ENCODE data around the gene PIP5K1C.
A peak's percentile ranks its signal among the peaks of the same experiment; 100 is the strongest.

PIP5K1C gene

DNA sequence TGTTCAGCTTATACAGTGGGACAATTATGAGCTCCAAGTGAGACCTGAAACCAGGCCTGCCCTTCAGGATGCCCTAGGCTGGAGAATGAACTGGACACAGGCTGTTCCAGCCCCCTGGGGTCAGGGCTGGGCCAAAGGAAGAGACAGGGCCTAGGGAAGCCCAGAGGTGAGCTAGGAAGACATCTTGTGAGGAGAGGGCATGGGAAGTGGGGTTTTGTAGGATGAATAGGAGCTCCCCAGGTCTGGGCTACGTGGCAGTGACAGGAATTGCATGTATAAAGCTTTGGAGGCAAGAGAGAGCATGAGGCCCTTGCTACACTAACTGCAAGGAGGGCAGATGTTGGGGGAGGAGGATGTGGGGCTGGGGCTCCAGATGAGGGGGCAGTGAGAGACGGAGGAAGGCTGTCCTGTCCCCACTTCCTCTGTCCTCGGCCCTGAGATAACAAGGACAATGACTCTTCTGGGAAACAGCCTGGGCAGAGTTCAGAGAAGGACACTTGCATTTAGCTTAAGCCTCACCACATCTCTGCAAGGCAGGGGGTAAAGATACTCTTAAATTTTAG is 92.1 kb downstream of the PIP5K1C start:
- no peak for TF ChIP-seq ZFX (IDR thresholded peaks at IDR 0.05; ENCODE audit: borderline replicate concordance)
- TF ChIP-seq, protein P1, sequence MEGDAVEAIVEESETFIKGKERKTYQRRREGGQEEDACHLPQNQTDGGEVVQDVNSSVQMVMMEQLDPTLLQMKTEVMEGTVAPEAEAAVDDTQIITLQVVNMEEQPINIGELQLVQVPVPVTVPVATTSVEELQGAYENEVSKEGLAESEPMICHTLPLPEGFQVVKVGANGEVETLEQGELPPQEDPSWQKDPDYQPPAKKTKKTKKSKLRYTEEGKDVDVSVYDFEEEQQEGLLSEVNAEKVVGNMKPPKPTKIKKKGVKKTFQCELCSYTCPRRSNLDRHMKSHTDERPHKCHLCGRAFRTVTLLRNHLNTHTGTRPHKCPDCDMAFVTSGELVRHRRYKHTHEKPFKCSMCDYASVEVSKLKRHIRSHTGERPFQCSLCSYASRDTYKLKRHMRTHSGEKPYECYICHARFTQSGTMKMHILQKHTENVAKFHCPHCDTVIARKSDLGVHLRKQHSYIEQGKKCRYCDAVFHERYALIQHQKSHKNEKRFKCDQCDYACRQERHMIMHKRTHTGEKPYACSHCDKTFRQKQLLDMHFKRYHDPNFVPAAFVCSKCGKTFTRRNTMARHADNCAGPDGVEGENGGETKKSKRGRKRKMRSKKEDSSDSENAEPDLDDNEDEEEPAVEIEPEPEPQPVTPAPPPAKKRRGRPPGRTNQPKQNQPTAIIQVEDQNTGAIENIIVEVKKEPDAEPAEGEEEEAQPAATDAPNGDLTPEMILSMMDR (IDR thresholded peaks at IDR 0.05) = no peak
- H3K27ac ChIP-seq = peak overlapping the region; percentile 69

DNA sequence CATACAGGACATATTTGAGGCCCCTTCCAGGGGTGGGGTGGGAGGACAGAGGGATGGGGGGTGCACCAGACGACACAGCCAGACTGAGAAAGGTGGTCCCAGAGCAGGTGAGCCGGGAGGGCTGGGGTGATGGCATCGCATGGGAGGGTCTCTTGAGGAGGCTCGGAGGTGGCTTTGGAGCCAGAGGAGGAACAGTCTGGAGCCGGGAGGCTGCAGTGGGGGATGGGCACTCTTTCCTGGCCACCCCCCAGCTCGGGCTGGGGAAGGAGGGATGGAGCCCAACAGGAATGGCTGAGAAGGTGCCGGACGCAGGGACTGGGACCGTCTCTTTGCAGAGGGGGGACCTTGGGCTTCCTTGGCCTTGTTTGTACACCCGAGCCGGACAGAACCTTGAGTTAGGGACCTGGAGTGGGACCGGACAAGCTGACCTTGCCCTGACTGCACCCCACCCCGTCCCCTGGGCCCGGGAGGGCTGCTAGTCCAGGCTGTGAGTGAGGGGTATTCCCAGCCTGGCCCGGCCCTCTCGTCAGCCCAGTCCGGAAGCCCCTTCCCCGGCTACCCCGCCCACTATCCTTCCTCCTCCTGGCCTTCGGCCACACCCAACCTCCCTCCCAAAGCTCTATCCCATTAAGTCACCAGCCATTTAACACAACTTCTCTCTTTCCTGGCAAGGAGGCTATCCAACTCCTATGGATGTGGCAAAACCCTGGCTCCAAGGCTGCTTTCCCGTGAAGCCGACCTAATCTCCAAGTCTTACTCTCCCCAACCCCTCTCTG is 92.8 kb downstream of the PIP5K1C start:
- TF ChIP-seq, protein P1 (IDR thresholded peaks at IDR 0.05) = no peak
- TF ChIP-seq ZFX (IDR thresholded peaks at IDR 0.05; ENCODE audit: borderline replicate concordance) = no peak
- H3K27ac ChIP-seq = peak overlapping the region; percentile 69

DNA sequence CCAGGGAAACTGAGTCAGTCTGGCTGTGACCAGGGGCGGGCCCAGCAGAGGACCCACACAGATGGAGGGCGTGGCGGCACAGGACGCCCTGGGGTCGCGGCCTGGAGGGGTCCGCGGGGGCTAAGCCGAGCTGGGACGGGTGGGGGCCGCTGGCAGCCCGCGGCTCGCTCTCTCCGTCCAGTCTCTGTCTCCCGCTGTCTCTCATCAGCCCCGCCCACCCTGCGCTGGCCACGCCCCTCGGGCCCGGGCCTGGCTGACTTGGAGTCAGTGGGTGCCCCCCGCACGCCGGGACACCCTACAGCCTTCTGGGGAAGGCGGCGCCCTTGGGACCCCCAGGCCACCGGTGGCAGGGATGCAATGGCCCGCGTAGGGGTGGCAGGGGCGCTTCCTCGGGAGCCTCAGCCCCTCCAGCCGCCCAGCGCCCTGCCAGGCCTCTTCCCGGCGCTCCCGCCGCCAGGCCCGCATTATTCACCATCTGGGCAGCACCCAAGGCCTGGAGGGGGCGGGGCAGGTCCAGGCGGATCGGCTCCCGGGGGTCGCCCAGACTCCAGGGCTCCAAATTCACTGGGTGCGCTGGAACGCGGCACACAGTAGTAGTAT is 93.5 kb downstream of the PIP5K1C start, which contains the start of gene TBXA2R:
Gene TBXA2R, minus strand, starts transcription at position 186 of the 600 bp plus-strand sequence. CDS start 6,241 bp downstream, outside the sequence.
- peak within 1 kb of the TSS; percentile 69 for H3K27ac ChIP-seq
- TF ChIP-seq ZFX (IDR thresholded peaks at IDR 0.05; ENCODE audit: borderline replicate concordance) = no peak
- TF ChIP-seq, protein P1 (IDR thresholded peaks at IDR 0.05) = no peak

DNA sequence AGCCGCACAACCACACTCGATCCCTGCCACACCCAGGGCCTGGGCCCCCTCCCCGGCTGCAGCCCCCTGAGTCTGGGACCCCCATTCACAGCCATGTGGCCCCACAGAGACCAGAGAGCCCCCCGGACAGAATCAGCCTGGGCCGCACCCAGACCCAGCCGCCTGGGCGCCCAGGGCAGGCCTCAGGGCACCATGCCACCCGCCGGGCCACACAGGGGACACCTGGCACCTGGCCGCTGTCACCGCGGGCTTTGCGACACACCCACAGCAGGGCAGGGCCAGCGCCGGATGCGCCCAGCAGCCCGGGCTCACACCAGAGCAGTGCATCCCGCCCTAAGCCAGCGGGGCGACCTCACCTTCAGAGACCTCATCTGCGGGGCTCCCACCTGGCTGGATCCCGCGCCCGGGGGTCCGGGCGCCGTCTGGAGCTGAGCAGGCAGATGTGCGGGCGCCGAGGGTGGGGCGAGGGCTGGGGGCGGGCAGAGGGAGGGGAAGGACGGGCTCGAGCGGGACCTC is 94.0 kb downstream of the PIP5K1C start:
- peak overlapping the region; percentile 69 for H3K27ac ChIP-seq
- TF ChIP-seq, protein P1 (IDR thresholded peaks at IDR 0.05) = no peak
- no peak for TF ChIP-seq ZFX (IDR thresholded peaks at IDR 0.05; ENCODE audit: borderline replicate concordance)

DNA sequence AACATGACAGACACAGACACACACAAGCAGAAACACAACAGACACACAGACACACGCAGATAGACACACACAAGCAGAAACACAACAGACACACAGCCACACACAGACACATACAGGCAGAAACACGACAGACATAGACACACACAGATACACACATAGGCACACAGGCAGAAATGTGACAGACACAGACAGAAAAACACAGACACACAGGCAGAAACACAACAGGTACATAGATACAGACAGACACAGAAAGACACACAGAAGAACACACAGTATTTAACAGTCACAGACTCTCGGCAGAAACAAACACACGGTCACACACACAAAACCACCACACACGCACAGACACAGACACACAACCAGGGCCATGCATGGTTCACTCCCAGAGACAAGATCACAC is 94.5 kb downstream of the PIP5K1C start:
- TF ChIP-seq ZFX (IDR thresholded peaks at IDR 0.05; ENCODE audit: borderline replicate concordance) = no peak
- TF ChIP-seq, protein P1 (IDR thresholded peaks at IDR 0.05) = no peak
- peak overlapping the region; percentile 69 for H3K27ac ChIP-seq

DNA sequence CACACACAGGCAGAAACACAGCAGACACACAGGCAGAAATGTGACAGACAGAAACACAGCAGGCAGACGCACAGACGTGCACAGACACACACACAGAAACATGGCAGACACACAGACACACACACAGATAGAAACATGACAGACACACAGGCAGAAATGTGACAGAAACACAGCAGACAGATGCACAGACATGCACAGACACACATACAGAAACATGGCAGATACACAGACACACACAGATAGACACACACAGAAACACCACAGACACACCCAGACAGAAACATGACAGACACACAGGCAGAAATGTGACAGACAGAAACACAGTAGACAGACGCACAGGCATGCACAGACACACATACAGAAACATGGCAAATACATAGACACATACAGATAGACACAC is 94.9 kb downstream of the PIP5K1C start:
- H3K27ac ChIP-seq = peak overlapping the region; percentile 69
- TF ChIP-seq ZFX (IDR thresholded peaks at IDR 0.05; ENCODE audit: borderline replicate concordance) = no peak
- TF ChIP-seq, protein P1 (IDR thresholded peaks at IDR 0.05) = no peak

Measured in 22Rv1 (cell line).